Endometrial microvascular endothelial cells (primary cell): ENCODE data around the gene DCTN2. TPM values are rescaled to one million over a fixed set of nuclear protein-coding genes. Genes with fewer than 3 reads are reported as not detected.
"Not testable (repeated sequence)": the region's sequence is repeated elsewhere in the genome, so short reads cannot be mapped to it uniquely, and the experiment has no call there.

ENCODE experiments used
- in situ Hi-C: cut with HindIII; loops from 2 replicates; pipeline ENCODE4 v1.10.0; 2017; ENCODE audit warnings: low sequenced_read_pairs, low pct_unique_long_range_greater_than_20kb; ENCODE audit errors: inconsistent ontology term
- total RNA-seq: library from RNA; depleted of rRNA; stranded (reverse); fragments of >200 nt; gene quantifications from one replicate; pipeline ENCODE4 v1.2.3, GENCODE V29; 2015; ENCODE audit errors: inconsistent ontology term

Gene DCTN2
- total RNA-seq, 1 donor from 2014 or later = 221 TPM

DNA sequence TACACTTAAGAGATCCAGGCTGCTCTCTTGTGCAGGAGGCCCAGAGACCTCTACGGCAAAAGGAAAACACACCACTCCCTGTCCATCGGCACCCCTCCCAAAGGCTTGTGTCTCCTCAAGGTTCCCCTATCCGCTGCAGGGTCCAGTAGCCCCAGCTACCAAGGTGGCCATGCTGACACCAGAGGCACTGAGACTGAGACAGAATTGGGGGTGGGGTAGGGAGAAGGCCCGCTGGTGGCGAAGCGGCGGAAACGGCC, 27.3 kb downstream of the DCTN2 start:
- in situ Hi-C loops = no loop called here

DNA sequence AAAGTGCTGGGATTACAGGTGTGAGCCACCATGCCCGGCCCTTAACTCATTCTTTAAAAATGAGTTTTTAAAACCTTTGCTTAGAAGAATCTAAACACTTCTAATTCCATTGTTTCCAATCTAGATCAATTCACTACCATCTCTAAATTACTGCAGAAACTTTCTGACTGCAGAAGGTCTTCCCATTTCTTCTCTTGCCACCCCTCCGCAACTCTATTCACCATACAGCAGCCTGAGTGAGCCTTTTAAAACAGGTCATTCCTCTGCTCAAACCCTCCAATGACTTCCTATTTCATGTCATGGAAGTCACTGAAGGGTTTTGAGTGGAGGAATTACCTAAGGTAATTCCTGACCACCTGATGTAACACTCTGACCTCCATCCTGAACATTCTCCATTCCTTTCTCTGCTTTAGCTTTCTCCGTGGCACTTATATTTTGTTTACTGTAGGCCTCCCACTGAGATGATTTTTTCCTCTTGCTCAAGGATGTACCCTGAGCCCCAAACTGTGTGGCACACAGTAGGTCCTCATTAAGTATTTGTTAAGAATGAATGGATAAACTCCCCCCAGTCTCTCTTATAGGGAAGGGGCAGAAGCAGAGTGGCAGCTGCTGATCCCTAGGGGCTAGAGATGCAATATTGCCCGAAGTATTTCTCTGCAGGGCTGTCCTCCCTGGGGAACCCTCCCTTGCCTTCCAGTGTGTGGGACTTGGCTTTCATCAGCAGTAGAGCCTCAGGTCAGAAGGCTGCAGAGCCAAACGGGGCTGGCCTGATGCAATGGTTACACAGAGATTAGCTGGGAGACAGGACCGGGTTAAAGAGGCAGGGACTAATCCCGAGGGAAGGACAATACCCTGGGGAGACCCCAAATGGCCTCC, 27.8 kb downstream of the DCTN2 start:
- in situ Hi-C loops = no loop called here

DNA sequence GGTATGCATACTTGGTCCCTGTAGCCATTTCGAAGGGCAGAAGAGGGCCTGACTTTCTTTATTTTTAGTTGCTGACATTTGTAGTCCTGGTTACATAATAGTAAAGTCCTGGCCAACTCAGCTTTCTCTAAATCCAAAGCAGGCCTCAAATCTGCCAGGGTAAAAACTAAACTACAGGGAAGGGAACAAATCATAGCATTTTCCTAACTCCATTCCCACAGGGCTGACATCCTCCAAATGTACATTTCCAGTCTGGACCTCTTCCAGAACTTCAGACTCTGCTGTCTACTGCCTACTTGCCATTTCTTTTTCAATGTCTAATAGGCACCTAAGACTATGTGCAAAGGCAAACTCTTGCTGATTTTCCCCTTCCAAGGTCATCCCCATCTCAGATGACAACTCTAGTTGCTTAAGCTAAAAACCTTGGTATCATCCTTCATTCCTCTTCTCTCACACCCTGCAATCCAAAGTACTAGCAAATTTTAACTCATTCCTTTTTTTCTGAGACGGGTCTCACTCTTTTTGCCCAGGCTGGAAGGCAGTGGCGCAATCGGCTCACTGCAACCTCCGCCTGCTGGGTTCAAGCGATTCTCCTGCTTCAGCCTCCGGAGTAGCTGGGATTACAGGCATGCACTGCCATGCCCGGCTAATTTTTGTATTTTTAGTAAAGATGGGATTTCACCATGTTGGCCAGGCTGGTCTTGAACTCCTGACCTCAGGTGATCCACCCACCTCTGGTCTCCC, 28.6 kb downstream of the DCTN2 start:
- in situ Hi-C loops = no loop called here

DNA sequence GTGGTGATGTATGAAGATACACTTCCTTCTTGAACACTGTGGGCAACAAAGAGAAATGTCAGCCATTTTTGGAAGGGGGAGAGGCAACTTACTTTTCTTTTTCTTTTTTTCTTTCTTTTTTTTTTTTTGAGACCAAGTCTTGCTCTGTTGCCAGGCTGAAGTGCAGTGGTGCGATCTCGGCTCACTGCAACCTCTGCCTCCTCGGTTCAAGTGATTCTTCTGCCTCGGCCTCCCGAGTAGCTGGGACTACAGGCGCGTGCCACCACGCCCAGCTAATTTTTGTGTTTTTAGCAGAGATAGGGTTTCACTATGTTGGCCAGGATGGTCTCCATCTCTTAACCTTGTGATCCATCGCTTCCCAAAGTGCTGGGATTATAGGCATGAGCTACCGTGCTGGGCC, 29.3 kb downstream of the DCTN2 start:
- in situ Hi-C loops = not testable (repeated sequence)

DNA sequence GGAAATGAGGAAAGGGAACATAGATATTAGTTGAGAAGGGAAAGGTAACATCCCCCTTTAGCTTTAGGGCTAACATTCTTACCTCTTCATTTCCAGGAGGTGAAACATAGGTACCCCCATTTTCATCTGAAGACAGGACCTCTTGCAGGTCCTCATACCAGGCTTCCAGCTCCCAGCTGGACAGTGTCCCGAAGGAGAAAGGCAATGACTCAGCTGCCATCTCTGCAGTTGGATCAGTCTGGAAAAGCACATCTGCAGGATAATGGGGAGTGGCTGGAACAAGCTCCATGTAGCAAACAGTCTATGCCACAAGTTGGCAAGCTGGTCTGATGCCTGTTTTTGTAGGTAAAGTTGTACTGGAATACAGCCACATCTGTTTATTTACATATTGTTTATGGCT, 29.8 kb downstream of the DCTN2 start:
- in situ Hi-C loops = no loop called here

DNA sequence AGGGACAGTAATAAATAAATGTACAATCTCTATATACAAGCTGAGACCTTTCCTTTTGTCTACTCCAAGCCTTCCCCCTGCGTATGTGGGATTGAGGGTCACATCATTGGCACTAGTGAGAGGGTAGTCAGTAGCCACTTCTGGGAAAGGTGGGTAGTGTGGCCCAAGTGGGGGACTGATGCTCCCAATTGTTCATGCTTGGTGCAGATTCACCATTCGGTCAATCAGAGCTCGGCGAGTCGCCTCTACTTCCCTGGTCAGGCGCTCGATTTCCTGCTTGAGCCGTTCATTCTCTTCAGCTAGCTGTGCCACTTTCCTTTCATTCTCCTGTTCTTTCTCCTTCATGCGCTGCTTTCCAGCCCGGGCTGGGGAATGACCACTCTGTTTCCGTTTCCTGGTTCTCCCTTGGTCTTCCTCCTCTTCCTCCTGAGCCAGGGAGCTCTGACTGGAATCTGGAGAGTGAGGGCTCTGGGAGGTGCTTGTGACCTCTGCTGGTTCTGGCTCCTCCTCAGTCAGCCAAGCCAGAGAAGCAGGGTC, 30.3 kb downstream of the DCTN2 start:
- in situ Hi-C loops = no loop called here

DNA sequence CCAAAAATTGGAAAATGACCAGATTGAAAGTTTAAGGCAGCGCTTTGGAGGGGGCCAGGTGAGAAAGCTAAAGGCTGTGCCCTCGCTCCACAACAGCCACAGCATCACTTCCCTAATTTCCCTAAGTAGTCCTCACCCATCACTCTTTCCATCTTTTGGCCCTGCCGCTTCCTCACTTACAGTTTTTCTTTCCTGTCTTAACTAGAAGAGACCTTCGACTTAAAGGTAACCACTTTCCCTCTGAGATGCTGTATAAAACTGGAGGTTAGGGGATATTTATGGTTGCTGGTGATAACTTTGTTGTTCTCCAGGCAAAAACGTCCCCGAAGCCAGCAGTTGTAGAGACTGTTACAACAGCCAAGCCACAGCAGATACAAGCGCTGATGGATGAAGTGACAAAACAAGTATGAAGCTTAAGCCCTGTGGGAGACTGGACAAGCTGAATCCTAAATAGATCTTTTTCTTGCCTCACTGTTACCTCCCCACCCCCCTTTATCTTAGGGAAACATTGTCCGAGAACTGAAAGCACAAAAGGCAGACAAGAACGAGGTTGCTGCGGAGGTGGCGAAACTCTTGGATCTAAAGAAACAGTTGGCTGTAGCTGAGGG, 31.0 kb downstream of the DCTN2 start:
- in situ Hi-C loops = no loop called here

DNA sequence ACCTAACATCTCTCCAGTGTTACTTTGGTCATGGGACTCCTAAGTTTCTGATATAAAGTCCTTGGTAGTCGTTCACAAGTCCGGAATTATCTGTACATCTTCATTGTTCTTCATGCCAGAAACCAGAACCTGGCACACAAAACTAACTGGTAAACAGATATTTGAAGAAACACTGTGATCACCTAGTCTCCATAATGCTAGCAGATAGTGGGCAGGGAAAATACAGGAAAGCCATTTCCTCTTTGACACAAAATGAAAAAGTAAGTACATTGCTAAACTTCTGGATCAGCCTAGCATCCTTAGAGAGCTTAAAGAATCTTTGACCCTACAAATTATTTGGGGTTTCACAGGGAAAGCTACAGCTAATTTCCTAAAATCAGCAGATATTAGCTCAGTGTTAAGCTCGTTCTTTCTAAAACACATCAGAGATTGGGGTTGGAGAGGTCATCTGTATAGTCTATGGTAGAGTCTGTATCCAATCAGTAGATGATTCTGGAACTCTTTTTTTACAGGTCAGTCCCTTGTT, 31.5 kb downstream of the DCTN2 start:
- in situ Hi-C loops = no loop called here

DNA sequence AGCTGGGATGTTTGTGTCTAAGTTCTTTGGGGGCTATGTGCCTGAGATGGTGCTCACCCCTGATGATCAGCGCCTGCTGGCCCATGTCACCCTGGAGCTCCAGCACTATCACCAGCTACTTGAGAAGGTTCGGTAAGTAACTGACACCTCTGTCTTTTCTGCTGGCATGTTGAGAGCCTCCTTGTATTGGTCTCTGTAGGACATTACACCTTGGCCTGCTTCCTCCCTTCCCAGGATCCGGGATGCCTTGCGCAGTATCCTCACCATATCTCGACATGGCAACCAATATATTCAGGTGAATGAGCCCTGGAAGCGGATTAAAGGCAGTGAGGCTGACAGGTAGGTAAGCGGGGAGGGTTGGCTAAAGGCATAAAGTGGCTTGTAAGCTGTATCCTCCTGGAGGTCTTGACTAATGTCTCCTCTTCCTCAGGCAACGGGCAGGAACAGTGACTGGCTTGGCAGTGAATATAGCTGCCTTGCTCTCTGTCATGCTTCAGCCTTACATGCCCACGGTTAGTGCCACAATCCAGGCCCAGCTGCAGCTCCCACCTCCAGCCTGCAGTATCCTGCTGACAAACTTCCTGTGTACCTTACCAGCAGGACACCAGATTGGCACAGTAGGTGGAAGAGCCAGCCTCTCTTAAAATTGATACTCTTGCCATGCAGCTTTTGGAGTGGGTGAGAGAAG, 32.1 kb downstream of the DCTN2 start:
- in situ Hi-C loops = no loop called here

DNA sequence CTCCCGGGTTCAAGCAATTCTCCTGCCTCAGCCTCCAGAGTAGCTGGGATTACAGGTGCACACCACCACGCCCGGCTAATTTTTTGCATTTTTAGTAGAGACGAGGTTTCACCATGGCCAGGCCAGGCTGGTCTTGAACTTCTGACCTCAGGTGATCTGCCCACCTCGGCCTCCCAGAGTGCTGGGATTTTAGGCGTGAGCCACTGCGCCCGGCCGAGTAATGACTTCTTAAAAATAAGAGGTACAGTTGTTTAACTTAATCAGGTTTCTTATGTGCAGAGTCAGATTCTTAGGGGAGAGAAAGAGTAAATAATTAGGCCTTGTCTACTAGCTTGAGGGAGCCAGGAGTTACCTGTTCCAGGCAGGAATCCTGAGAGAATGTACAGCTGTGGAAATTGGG, 32.7 kb downstream of the DCTN2 start:
- in situ Hi-C loops = not testable (repeated sequence)

DNA sequence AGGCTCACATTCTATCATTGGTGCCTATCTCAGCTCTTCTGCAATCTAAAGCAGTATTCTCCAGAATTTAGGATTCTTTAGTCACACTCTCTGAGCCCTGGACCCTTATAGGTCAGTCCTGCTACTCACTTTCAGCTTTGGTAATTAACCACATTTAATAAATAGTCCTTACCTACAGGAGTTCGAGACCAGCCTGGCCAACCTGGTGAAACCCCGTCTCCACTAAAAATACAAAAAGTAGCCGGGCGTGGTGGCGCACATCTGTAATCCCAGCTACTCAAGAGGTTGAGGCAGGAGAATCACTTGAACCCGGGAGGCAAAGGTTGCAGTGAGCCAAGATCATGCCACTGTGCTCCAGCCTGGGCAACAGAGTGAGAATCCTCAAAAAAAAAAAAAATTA, 33.3 kb downstream of the DCTN2 start:
- in situ Hi-C loops = not testable (repeated sequence)

DNA sequence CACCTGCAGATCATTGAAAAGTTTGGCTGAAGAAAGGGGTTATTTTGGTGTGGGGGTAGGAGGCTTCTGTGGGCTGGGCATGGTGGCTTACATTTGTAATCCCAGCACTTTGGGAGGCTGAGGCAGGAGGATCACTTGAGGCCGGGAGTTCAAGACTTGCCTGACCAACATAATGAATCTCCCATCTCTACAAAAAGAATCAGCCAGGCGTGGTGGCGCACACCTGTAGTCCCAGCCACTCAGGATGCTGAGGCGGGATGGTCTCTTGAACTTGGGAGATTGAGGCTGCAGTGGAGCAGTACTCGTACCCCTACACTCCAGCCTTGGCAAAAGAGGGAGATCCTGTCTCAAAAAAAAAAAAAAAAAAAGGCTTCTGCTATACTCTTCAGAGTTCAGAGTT, 33.7 kb downstream of the DCTN2 start:
- in situ Hi-C loops = no loop called here

DNA sequence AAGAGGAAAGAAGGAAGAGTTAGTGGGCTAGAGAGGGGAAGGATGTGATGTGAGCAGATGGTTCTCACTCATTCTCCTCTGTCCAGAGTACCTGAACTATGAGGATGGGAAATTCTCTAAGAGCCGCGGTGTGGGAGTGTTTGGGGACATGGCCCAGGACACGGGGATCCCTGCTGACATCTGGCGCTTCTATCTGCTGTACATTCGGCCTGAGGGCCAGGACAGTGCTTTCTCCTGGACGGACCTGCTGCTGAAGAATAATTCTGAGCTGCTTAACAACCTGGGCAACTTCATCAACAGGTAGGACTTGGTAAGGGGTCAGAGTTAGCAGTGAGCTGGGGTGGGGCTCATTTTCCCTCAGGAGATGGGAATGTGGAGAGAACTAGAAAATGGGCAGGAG, 34.3 kb downstream of the DCTN2 start:
- in situ Hi-C loops = no loop called here

DNA sequence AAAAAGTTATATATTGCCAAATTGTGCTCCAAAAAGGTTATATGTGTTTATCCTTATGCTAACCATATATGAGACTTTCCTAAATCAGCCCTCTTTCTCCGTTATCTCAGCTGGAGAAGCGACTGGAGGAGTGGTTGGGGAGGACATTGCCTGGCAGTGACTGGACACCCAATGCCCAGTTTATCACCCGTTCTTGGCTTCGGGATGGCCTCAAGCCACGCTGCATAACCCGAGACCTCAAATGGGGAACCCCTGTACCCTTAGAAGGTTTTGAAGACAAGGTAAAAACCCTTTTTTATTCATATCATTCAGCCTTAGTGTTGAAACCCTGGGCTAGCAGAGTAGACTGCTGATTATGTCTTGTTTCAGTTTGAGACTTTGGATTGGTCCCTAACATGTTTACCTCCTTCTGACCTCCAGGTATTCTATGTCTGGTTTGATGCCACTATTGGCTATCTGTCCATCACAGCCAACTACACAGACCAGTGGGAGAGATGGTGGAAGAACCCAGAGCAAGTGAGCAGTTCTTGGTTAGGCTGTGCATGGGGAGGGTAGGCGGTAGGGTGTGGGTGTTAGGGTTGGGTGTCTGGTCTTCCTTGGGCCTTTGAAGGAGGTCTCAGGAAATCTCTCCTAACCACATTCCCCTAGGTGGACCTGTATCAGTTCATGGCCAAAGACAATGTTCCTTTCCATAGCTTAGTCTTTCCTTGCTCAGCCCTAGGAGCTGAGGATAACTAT, 35.2 kb downstream of the DCTN2 start:
- in situ Hi-C loops = no loop called here

DNA sequence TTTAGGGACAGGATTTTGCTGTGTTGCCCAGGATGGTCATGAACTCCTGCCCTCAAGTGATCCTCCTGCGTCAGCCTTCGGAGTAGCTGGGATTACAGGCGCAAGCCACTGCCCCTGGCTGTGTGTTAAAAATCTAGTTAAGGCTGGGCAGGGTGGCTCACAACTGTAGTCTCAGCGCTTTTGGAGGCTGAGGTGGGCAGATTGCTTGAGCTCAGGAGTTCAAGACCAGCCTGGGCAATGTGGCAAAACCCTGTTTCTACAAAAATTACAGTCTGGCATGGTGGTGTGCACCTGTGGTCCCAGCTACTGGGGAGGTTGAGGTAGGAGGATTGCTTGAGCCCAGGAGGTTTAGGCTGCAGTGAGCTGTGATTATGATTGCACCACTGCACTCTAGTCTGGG, 35.8 kb downstream of the DCTN2 start:
- in situ Hi-C loops = no loop called here

DNA sequence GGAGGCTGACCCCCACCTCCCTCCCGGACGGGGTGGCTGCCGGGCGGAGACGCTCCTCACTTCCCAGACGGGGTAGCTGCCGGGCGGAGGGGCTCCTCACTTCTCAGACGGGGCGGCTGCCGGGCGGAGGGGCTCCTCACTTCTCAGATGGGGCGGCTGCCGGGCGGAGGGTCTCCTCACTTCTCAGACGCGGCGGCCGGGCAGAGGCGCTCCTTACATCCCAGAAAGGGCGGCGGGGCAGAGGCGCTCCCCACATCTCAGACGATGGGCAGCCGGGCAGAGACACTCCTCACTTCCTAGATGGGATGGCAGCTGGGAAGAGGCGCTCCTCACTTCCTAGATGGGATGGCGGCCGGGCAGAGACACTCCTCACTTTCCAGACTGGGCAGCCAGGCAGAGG, 39.2 kb downstream of the DCTN2 start:
- in situ Hi-C loops = not testable (repeated sequence)

DNA sequence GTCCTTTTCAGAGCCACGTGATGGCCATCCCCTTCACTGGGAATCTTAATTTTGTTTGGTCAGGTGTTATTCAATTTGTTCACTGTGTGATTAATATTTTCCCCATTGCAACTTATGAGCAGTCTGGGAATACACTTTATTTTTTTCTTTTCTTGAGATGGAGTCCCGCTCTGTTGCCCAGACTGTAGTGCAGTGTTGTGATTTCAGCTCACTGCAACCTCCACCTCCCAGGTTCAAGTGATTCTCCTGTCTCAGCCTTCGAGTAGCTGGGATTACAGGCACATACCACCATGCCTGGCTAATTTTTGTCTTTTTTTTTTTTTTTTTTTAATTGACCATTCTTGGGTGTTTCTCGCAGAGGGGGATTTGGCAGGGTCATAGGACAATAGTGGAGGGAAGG, 40.5 kb downstream of the DCTN2 start:
- in situ Hi-C loops = not testable (repeated sequence)

DNA sequence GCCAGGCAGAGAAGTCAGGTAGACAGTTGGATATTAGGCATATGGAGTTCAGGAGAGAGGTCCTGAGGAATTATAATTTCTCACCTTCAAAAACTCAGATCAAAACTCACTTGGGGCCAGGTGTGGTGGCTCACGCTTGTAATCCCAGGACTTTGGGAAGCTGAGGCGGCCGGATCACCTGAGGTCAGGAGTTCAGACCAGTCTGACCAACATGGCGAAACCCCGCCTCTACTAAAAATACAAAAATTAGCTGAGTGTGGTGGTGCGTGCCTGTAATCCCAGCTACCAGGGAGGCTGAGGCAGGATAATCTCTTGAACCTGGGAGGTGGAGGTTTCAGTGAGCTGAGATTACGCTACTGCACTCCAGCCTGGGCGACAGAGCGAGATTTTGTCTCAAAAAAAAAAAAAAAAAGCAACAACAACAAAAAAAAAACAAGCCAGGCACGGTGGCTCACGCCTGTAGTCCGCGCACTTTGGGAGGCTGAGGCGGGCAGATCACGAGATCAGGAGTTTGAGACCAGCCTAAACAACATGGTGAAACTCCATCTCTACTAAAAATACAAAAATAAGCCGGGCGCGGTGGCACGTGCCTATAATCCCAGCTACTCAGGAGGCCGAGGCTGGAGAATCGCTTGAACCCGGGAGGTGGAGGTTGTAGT, 44.6 kb downstream of the DCTN2 start:
- in situ Hi-C loops = not testable (repeated sequence)
